Endothelial cell of umbilical vein (primary cell): ENCODE data around the gene LRRC32. TPM values are rescaled to one million over a fixed set of nuclear protein-coding genes. Genes with fewer than 3 reads are reported as not detected.

Experiments
- BruUV-seq: library from RNA; stranded (reverse); fragments of 400-500 nt; replicated peaks from 2 replicates; lab custom pipeline; 2021; lab: Mats Ljungman, UMichigan
- CTCF ChIA-PET: fragments of 300-600, 350-600 bp; sonication (Branson Sonifier 250); formaldehyde crosslinking; loops from one replicate; lab custom pipeline; 2021; ENCODE audit warnings: antibody characterized with exemption, inconsistent platforms; lab: Charles Lee
- POLR2A ChIA-PET: fragments of 300-600, 350-600 bp; sonication (Branson Sonifier 250); formaldehyde crosslinking; loops from one replicate; lab custom pipeline; 2021; ENCODE audit warnings: antibody characterized with exemption, inconsistent platforms; lab: Charles Lee
- DNase-seq: peaks from one replicate; pipeline ENCODE4 v3.0.0-alpha.2; 2011; ENCODE audit warnings: low read depth, low spot score
- FAIRE-seq: peaks from 2 replicates; lab custom pipeline; 2011; peaks lifted over from hg19 to GRCh38; lab: Jason Lieb, UNC
- H2AFZ ChIP-seq: 2 replicates; pipeline ENCODE4 v1.6.0; 2012; ENCODE audit warnings: low read depth, low read length, control low read depth, inconsistent platforms
- H3K27ac ChIP-seq: 2 replicates; pipeline ENCODE4 v1.5.1; 2011; ENCODE audit warnings: low read depth, mild to moderate bottlenecking, control low read depth, low read length, moderate library complexity; ENCODE audit not compliant: insufficient read depth
- H3K27me3 ChIP-seq, 2 experiments: 2 replicates each; pipeline versions ENCODE4 v1.6.0 to v1.6.1; 2011; ENCODE audit warnings: low read length in 2 of 2, mixed read lengths in 1 of 2; ENCODE audit not compliant: control insufficient read depth in 2 of 2, insufficient read depth in 2 of 2
- H3K36me3 ChIP-seq, 2 experiments: 2 replicates in 1 of 2; 3 replicates in 1 of 2; pipeline ENCODE4 v1.5.1; 2011; ENCODE audit warnings: low read length in 2 of 2, mild to moderate bottlenecking in 1 of 2, moderate library complexity in 1 of 2; ENCODE audit not compliant: control insufficient read depth in 2 of 2, insufficient read depth in 2 of 2; ENCODE audit errors: extremely low read depth in 1 of 2
- H3K4me1 ChIP-seq: 3 replicates; pipeline ENCODE4 v1.5.1; 2011; ENCODE audit warnings: mild to moderate bottlenecking, low read length; ENCODE audit not compliant: control insufficient read depth, insufficient read depth; ENCODE audit errors: extremely low read depth
- H3K4me2 ChIP-seq: 2 replicates; pipeline ENCODE4 v1.6.1; 2011; ENCODE audit warnings: low read length, control low read depth, mixed read lengths; ENCODE audit not compliant: insufficient read depth
- H3K4me3 ChIP-seq, 3 experiments: fragments of 200-600 bp in 1 of 3; sonication (generic), shearing (Covaris generic) in 1 of 3; replicated peaks in 1 of 3; 2 replicates each; pipeline ENCODE4 v1.5.1; 2011 to 2016; ENCODE audit warnings: control low read depth in 3 of 3, low read length in 3 of 3, mild to moderate bottlenecking in 2 of 3, inconsistent platforms in 1 of 3, low read depth in 1 of 3, moderate library complexity in 1 of 3; ENCODE audit not compliant: insufficient read depth in 1 of 3
- H3K79me2 ChIP-seq: 2 replicates; pipeline ENCODE4 v1.6.0; 2012; ENCODE audit warnings: low read length, inconsistent platforms; ENCODE audit not compliant: control insufficient read depth, insufficient read depth
- H3K9ac ChIP-seq: replicated peaks from 2 replicates; pipeline ENCODE3; 2011; ENCODE audit warnings: low read length, control low read depth; ENCODE audit not compliant: insufficient read depth; ENCODE audit errors: extremely low read depth
- H3K9me1 ChIP-seq: replicated peaks from 3 replicates; pipeline ENCODE4 v1.6.0; 2011; ENCODE audit warnings: mild to moderate bottlenecking, low read length; ENCODE audit not compliant: control insufficient read depth, insufficient read depth; ENCODE audit errors: extremely low read depth
- H3K9me3 ChIP-seq: replicated peaks from 2 replicates; pipeline ENCODE4 v1.5.1; 2012; ENCODE audit warnings: low read length, inconsistent platforms; ENCODE audit not compliant: control insufficient read depth, insufficient read depth
- H4K20me1 ChIP-seq: replicated peaks from 2 replicates; pipeline ENCODE3; 2011; ENCODE audit warnings: mild to moderate bottlenecking, low read length; ENCODE audit not compliant: control insufficient read depth, insufficient read depth; ENCODE audit errors: extremely low read depth
- CTCF ChIP-seq, 2 donors: IDR thresholded peaks; 1 replicate in 1 of 2; 2 replicates in 1 of 2; pipeline ENCODE4 v1.5.1; 2011; ENCODE audit warnings: low read length in 2 of 2, mild to moderate bottlenecking in 2 of 2, moderate library complexity in 2 of 2, control low read depth in 1 of 2, inconsistent platforms in 1 of 2, low read depth in 1 of 2; ENCODE audit not compliant: insufficient read depth in 1 of 2; ENCODE audit errors: extremely low read depth in 1 of 2
- EZH2 ChIP-seq: IDR thresholded peaks from 2 replicates; pipeline ENCODE4 v1.6.1; 2012; ENCODE audit warnings: borderline replicate concordance, low read depth, mild to moderate bottlenecking, moderate library complexity, low read length, inconsistent platforms; ENCODE audit not compliant: severe bottlenecking
- FOS ChIP-seq: IDR thresholded peaks from 2 replicates; pipeline ENCODE4 v1.6.1; 2011; ENCODE audit warnings: mild to moderate bottlenecking, low read length, moderate library complexity, borderline replicate concordance; ENCODE audit not compliant: insufficient read depth
- GATA2 ChIP-seq: IDR thresholded peaks from 2 replicates; pipeline ENCODE4 v1.7.0; 2011; ENCODE audit warnings: low read depth, mild to moderate bottlenecking, moderate library complexity, mixed read lengths, low read length; ENCODE audit not compliant: insufficient read length, insufficient read depth
- JUN ChIP-seq: IDR thresholded peaks from 2 replicates; pipeline ENCODE4 v1.6.1; 2011; ENCODE audit warnings: borderline replicate concordance, low read depth; ENCODE audit not compliant: insufficient read length, insufficient read depth
- MAX ChIP-seq: IDR thresholded peaks from 2 replicates; pipeline ENCODE4 v1.6.1; 2011; ENCODE audit not compliant: insufficient read depth, insufficient read length
- MYC ChIP-seq: IDR thresholded peaks from one replicate; pipeline ENCODE4 v1.6.1; 2011; ENCODE audit warnings: mild to moderate bottlenecking, low read depth, low read length
- POLR2A ChIP-seq: IDR thresholded peaks from 2 replicates; pipeline ENCODE4 v1.6.1; 2012; ENCODE audit warnings: low read depth, mild to moderate bottlenecking, control low read depth, low read length
- POLR2AphosphoS5 ChIP-seq: IDR thresholded peaks from 2 replicates; pipeline ENCODE4 v1.6.1; 2012; ENCODE audit warnings: low read depth, mild to moderate bottlenecking, control low read depth, low read length, moderate library complexity; ENCODE audit not compliant: insufficient read depth
- dilution Hi-C: fragments of 300-500 bp; cut with MboI; formaldehyde crosslinking; loops from one replicate; pipeline ENCODE4 v1.15.0; 2019; ENCODE audit warnings: low sequenced_read_pairs; ENCODE audit not compliant: extremely low pct_ligation_motif_present
- intact Hi-C: fragments of 100-400 bp; cut with micrococcal nuclease; formaldehyde crosslinking; loops from one replicate; pipeline ENCODE4 v1.10.0; 2022
- polyA plus RNA-seq, 4 experiments: library from polyadenylated mRNA; depleted of rRNA in 3 of 4; stranded (reverse) in 3 of 4; unstranded in 1 of 4; fragments of >200 nt; gene quantifications; 2 replicates each; pipeline versions ENCODE4 v1.2.1 to v1.2.3, GENCODE V29; 2011 to 2012; ENCODE audit warnings: missing spikeins in 1 of 4
- total RNA-seq: library from RNA; stranded (reverse); gene quantifications from 2 replicates; pipeline ENCODE4 v1.2.3, GENCODE V29; 2021

LRRC32 gene
- total and polyA plus RNA-seq, 2 donors (not counting 3 experiments of a cell fraction or from before 2014, with no cell fraction given), result 77.2 to 117 TPM

- CTCF ChIA-PET, result no interaction called here
- intact Hi-C loops, result no loop called here
- H3K27ac ChIP-seq, result no peak overlapping the region
- DNase-seq, result no peak
- no peak overlapping the region for H3K4me3 ChIP-seq
- TF ChIP-seq CTCF (IDR thresholded peaks at IDR 0.05; ENCODE audit: extremely low read depth in 1 of 2, insufficient read depth in 1 of 2, low read depth in 1 of 2, low read length in 2 of 2) (no peak), GATA2 (no peak), POLR2AphosphoS5 (no peak), MAX (no peak), FOS (no peak), EZH2 (no peak), MYC (no peak), JUN (no peak), POLR2A (no peak)
- H3K4me2 ChIP-seq, result no peak overlapping the region
- H3K36me3 ChIP-seq, result no peaks in the 10 kb centered on the region
- POLR2A ChIA-PET, result no interaction called here
- H3K27me3 ChIP-seq, result no peaks in the 10 kb centered on the region
- no peaks in the 10 kb centered on the region for H3K79me2 ChIP-seq
- no peak overlapping the region for H3K9ac ChIP-seq
- H3K9me3 ChIP-seq, result no peaks in the 10 kb centered on the region
- H2AFZ ChIP-seq, result no peak overlapping the region
- dilution Hi-C loops, result no loop called here
- H4K20me1 ChIP-seq, result no peaks in the 10 kb centered on the region
- no TSS peak for BruUV-seq
- no peak for FAIRE-seq
- no peaks in the 10 kb centered on the region for H3K4me1 ChIP-seq
- no peaks in the 10 kb centered on the region for H3K9me1 ChIP-seq
Observed at GRCh38 chr11:76713499-76713898, 43.0 kb upstream of the LRRC32 start.
